HG02970 (cell line): ENCODE measurements around the gene LZIC.

ENCODE experiments used
- ATAC-seq: cut with Tn5 transposase; IDR thresholded peaks from one replicate; pipeline ENCODE4 v1.9.1; 2021; ENCODE audit warnings: mild to moderate bottlenecking, moderate library complexity, moderate number of reproducible peaks; ENCODE audit not compliant: unreplicated experiment, low FRiP score

The LZIC gene

DNA sequence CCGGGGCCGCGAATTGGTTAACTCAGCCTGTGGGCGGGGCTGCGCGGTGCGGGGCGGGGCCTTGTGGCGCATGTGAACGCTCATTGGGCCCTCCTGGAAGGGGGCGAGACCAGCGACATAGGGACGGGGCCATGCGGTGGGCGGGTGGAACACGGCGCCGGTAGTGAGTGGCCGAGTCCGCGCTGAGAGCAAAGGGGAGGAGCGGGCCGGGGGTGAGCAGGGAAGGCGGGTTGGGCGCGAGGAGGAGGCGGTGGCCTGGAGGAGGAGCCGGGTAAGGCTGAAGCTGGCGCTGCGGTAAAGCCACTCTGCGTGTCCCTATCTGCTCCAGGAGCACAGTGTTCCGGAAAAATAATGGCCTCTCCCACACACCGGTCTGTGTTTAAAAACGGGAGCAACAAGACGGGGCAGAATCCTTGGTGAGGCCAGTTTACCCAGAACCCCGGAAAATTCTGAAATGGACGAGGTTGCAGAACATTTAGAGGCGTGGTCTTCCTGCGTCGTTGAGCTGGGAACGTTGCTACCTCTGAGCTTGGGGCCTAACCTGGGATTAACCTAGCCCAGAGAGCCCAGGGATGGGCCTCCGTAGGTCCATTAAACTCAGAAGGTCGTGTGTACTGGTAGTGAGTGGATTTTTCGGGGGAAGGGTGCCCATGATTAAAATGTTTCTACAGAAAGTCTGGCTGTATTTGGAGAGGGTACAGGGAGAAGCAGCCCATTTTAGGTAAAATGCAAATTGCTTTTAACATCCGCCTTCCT lies 32.6 kb downstream of the LZIC start:
- ATAC-seq = peak; percentile 96

DNA sequence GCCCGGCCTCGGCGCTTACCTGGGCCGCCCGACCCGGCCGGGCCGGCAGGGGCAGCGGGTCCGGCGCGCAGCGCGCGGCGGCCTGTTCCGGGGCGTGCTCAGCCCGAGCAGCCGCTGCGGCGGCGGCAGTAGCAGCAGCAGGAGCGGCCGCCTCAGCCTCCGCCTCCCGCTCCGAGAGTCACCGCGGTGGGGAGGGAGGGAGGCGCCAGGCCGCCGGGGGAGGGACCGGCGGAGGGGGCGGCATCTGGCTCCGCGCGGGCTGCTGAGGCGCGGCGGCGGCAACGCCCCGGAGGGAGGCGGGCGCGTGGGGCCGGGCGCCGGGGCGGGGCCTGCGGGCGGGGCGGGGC lies 33.1 kb downstream of the LZIC start, which contains the start of gene CTNNBIP1:
Gene CTNNBIP1, minus strand, starts transcription at position 194 of the 347 bp plus-strand sequence. CDS start 38,205 bp downstream, outside the sequence.
- peak; percentile 79 for ATAC-seq

DNA sequence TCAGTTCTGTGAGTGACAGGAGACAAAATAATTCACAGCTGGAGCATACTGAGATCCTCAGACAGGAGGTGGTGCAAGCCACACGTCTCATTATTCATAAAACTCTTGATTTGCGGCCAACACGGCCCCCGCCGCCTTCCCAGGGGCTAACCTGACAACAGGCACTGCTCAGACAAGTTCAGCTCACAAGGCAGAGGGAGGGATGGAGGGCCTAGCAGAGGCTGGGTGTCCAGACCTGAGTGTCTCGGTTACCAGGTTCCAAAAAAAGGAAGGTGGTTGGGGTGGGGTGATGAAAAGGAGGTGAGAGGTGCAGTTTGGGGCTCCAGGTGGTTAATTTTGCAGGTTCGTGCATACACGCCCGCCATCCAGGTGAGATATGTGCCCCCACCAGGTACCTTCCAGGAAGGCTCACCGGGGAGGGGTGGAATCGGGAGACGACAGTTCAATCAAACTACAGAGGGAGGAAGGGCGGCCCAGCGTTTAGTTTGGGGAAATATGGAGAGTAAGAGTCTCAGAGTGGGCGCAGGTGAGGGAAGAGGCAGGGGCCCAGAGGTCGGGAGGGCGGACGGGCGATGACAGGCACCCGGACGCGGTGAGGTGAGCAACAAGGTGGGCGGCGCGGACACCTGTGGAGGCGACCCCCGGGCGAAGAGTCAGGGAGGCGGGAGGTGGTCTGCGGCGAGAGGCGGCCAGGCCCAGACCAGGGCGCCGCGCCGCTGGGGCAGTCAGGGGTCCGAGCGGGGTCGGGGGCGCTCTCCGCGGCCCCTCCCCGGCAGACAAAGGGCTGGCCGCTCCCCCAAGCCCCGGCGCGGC lies 33.8 kb downstream of the LZIC start:
- no peak for ATAC-seq

DNA sequence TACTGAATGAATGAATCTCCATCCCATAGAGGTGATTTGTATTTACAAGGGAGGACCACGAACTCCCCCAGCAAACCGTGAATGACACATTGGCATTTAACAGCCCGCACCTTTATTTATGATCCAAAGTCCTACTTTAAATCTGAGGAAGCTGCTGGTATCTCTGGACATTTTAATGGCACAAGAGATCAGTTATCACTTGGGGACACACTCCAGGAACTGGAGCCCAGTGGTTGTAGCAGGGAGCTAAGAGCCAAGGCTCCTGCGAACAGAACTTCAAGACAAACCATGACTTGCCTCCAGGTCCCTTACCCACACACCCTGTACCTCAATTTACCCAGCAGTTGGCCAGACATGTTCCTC lies 34.3 kb downstream of the LZIC start:
- no peak for ATAC-seq

DNA sequence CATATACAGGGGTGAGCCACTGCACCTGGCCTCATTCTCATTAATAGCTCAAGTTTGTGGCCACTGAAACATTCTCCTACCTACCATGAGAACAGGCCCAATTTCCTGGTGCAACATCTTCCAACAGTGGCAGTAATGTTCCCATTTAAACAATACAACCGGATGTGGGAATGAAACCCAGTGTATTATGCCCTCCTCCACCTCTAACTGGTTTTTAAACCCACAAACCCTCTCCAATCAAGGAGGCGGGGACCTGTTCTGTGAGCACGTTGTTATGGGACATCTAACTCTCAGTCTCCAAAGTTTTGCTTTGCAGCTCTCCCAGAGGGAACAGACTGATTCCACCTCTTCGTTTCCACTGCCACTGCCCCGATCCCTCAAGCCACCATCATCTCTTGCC lies 35.8 kb downstream of the LZIC start:
- ATAC-seq = no peak

DNA sequence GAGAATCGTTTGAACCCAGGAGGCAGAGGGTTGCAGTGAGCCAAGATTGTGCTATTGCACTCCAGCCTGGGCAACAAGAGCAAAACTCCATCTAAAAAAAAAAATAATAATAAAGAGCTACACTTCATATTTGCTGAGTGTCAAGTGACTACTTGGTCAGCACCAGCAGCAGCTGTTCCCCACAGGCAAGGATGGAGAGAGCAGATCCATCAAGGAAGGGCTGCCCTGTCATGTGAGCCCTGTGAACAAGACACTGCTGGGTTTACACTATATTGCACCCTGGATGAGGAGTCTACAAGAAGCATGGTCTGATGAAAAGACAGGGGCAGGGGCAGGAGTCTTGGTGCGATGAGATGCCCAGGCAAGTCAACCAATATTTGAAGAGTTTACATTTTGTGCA lies 36.7 kb downstream of the LZIC start:
- ATAC-seq = no peak

DNA sequence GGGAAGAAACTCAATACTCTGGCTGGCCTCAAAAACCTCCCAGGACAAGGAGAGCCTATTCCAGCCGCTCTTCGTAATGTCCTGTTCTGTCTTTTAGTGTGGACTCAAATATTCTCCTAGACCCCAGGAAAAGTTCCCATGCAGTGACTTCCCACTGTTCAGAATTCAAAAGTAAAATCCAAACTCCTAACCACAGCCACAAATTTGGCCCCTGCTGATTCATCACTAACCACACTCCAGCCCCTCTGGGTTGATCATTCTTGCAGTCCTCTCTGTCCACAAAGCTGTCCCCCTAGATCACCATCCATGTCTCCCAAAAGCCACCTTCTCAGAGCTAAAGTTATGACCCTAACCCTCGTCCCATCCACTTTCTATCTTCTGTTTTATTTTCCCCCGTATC lies 38.2 kb downstream of the LZIC start:
- ATAC-seq = no peak

DNA sequence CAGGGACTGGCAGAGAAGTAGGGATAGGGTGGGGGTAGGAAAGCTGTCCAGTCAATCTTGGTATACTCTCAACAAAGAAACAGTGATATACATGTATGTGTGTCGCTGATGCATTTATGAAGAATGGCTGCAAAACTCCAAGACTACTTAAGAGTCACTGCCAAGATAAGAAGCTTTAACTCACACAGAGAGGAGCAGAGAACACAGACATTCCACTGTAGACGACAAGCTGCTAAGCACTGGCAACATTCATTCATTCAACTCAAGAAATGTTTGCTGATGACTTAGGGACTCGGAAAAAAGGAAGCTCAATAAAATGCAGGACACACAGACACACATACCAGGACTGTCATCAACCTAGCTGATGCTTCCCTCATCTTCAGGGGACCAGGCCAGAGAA lies 38.6 kb downstream of the LZIC start:
- no peak for ATAC-seq

DNA sequence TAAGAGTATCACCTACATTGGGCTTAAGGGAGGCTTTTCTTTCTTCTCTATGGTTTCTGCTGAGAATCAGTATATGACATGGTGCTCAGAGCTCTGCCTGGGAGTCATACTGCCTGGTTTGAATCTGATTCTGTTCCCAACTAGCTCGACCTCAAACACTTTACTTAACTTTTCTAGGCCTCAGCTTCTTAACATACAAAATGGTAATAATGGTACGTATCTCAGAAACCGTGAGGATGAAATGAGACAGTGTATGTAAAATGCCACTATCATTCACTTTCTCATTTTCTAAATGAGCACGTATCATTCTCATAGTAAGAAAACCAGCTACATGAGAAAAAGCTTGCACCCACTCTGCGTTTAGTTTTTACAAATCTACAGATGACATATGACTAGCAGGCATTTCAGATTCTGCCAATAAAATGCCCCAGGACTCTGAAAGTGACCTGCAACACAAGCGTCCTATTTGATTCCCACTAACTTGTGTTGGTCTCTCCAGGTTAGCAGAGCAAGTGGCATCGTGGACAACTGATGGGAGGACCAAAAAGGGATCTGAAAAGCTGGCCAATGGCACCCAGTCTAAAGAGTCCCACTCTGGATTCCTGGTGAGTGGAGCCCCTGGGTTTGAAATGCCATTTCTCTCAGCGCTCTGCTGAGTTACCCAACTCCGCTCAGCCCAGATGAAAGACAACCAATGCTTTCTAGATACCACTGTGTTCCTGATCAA lies 39.2 kb downstream of the LZIC start:
- ATAC-seq = no peak

DNA sequence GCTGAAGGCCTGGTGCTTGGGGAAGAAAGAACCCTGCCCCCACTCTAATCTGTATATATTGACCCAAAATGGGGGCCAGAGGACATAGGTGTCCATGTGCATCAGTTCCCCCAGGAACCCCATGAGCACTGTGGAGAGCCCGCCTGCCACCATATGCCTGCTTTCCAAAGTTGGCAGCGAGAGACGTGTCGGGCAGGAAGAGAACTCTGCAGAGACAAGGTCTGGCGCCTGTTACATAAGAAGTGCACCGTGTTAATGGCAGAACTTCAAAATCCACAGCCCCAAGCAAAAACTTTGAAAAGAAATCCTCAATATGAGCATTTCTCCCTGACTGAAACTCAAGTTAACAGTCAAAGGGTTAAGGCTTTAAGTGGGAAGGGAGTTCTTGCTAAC lies 41.1 kb downstream of the LZIC start:
- ATAC-seq = no peak

DNA sequence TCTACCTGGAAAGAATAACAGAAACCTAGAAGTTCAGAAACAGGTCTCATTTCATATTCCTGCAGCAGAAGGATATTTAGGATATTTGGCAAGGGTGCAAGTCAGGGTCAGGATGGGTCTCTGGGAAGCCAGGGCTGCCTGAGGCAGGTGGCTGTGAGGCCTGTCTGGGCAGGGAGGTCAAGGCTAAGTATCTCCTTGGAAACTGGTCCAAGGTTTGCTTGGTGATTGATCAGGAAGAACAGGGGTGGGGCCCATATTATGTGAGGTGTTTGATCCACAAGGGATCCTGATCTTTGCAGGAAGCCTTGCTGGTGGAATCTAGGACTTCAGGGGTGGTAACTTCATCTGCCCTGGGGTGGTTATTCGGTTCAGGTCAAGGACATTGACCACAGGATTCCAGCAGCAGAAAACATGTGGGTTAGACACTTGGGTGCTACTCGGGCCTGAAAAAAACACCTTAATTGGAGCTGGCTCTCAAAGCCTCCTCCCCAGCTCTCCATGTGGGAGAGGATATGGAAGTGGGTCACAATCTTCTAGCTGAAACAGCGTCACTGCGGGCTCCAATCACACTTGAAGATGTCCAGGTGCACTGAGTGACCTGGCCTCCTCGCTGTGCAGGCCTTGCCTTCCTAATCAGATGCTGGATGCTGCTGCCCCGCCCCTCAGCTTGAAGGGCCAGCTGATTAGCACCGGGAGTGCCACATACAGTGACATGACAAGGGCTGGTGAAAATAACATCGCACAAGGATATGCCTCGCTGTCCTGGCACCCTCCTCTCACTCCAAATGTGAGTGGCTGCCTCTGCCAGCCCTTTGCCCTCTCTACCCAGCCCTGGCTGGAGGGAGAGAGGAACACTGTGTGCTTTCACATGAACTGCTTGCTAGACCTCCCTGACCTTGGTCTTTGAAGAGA lies 41.8 kb downstream of the LZIC start:
- no peak for ATAC-seq

DNA sequence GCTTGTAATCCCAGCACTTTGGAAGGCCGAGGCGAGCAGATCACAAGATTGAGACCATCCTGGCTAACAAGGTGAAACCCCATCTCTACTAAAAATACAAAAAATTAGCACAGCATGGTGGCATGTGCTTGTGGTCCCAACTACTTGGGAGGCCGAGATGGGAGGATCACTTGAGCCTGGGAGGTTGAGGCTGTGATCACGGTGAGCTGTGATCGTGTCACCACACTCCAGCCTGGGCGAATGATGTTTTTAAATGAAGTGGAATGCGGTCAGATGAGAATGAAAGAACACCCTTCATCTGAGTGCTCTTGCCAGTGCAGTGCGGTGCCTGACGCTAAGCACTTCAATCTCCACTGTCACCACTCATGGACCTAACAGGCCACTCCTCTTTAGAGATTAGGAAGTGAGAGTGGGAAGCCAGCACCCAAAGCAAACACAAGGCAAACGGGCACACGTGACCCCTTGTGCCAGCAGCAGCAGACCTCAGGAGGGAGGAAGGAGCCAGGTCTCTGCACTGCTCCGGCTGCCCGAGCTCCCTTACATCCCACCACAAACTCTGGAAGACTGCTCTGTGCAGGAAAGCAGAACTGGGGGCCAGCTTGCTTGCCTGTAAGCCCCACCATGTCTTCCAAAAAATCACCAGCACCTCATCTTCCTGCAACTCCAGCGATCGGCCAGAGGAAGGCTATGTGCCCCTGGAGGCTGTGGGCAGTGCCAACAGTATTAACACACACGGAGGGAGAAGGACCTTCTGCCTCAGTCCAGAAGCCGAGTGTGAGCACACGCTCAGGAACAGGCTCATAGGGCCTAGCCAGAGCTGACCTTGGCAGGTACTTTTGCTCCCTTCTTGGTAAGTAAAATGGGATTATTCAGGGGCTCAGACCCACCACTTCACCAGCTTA lies 42.8 kb downstream of the LZIC start:
- ATAC-seq = no peak

DNA sequence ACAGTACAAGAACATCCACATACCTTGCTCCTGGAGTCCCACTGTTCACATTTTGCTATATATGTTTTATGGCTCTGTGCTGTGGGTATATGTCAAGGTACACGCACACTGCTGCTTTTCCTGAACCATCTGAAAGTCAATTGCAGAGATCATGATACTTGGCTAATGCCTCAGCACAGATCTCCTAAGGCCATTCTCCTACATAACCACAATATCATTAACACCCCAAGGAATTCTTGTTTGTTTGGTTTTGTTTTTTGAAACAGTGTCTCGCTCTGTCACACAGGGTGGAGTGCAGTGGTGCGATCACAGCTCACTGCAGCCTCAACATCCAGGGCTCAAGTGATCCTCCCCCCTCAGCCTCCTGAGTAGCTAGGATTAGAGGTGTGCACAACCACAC lies 49.1 kb downstream of the LZIC start:
- no peak for ATAC-seq

DNA sequence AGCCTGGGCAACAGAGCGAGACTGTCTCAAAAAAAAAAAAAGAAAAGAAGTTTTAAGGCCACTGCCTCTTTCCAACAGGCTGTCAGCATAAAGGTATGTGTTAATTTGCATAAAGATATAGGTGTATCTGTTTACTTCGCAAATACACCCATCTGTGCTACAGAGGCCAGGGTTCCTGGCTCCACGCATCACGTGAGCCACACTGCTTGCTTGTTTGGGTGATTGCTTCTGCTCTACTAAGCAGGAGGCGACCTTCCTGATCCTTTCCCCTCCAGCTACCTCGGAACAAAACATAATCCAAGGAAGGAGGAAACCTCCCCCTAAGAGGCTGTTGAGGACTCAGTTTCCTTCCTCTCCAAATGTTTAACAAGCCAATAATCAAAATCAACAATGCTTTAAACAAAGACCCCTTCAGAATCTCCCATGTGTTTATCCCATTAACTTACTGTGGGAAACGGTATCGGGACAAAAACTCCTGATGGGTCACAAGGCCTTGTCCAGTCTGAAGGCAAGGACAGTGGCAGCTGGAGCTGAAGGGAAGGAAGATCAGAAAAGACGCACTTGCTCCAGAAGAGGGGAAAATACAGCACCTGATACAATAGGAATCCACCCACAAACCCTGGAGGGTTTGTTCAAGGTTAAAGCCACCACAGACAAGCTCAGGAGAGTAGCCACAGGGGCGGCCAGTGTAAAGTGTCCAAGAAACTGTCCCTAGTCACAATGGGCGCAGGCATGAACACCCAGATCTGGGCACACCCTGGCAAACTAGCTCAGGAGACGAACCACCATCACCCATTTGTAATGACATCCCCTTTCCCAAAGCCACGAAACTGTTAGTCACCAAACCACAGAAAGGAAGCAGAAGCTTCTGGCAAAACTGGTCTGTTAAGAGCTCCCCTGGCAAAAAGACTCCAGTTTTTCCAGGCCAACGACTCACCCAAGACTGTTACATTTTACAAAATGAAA lies 50.3 kb downstream of the LZIC start:
- no peak for ATAC-seq

DNA sequence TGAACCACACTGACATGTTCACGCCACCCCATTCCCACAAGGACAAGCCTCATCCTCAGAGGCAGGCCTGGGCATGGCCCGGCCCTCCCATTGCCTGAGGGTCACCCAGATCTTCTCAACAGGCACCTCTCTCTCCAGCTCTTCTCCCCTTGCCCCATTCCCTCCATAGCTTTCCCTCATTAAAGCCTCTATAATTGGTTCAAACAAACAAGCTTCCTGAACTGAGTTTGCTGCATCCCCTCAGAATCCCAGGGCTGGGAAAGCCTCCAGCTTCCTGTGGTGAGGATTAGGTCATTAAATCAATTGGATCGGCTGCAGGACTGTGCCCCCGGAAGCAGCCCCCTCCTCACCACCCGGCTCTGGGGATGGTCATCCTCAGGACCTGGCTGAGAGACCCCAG lies 52.0 kb downstream of the LZIC start:
- no peak for ATAC-seq

DNA sequence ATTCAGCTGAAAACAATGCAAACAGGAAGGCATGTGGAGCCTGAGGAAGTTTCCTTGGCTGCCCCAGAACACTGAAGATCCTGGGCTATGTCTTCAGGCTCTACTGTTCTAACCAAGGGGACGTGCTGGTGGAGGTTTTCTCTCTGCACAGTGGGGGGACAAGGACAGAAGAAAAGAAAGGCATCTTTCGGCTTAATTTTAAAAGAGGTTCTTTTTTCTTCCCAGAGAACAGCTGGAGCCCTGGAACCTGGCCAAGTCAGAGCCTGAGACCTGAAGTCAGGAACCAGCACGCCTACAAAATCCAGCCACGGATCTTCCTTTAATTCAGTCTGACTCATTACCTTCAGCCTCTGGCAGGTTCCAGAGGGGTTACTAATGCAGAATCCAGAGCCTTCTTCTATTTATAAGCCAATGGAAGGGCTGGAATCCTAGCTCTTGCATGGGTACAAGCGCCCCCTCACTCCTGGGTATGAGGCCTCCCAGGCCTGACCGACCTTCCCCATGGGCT lies 52.9 kb downstream of the LZIC start:
- ATAC-seq = no peak

DNA sequence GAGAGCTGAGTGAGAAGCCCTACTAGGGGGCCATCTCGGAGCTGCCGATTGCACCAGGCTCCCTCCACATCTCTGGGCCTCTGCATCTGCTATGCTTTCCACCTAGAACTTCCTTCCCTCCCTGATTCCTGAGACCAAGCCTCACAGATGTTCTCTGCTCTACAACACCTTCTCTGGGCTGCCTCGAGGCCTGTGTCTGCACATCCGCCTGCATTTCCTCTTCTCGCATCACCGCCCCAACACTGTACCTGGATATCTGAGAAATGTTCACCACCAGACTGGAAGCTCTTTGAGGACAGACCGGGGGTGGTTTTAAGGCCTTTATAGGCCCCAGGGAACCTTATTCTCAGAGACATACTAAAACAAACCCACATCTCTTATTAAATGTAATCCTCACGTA lies 53.8 kb downstream of the LZIC start:
- no peak for ATAC-seq

DNA sequence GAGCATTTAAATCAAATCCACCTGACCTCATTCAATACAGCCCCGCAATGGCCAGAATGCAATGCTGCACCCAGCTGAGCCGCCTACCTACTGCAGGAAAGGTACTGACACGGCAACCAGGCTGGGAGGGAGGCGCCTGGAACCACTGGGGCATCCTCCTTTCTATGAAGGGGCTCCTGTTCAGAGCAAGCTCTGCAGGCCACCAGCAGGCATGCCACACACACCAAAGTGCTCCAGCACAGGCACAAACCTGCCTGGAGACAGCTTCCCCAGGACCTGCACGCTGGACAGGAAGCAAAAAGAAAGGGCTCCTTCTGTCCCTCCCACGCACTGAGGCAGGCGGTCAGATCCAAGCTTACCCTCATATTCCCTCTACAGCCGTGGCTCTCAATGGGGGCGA lies 54.3 kb downstream of the LZIC start:
- ATAC-seq = no peak
